COR-L47 (cell line): ENCODE data around the gene CCNDBP1.
"Not testable (repeated sequence)": the region's sequence is repeated elsewhere in the genome, so short reads cannot be mapped to it uniquely, and the experiment has no call there.

Experiments used
- DNase-seq: peaks from one replicate; lab custom pipeline; 2025; lab: John Stamatoyannopoulos, UW

Gene CCNDBP1

DNA sequence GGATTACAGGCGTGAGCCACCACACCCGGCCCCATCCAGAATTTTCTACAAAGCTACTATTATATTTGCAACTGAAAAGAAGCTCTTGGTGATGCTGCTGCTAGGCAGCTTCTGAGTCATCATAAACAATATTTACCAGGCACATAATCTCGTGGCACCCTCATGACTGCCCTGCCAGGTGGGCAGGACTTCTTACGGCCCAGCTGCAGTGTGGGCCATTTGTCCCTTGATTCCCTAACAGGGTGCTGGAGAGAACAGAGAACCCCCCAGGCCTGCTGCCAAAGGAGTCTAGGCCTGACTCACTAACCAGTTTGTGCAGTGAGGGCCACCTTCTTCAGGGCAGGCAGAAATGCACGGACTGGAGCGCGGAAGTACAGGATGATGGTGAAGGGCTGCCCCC, 30.8 kb downstream of the CCNDBP1 start:
- DNase-seq: no peak

GRCh38 chr15:43218908-43219706, 33.9 kb downstream of the CCNDBP1 start:
- DNase-seq: no peak

- DNase-seq: no peak
These were observed 35.0 kb downstream of the CCNDBP1 start for GRCh38 chr15:43219929-43220928.

DNA sequence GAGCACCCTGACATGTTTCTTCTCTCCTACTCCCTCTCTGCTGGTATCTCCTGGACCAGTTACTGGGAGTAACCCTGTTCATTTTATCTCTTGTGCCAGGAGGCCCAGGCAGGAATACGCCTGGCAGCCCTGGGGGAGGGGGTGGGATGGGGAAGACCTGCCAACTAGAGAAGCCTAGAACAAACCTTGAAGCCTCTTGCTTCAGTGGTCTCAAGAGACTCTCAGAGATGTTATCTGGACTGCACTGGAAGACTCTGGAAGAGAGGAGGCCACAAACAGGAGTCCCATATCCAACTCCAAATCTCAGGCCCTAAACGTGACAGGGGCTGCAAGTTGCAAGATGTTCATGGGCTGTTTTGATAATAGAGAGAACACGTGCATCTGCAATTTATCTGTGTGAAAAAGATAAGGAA, 35.8 kb downstream of the CCNDBP1 start, which contains the start of gene EPB42:
Gene EPB42 (minus strand): TSS at position 28 of the 413 bp plus-strand sequence. CDS start 193 bp downstream, outside the sequence.
- DNase-seq: no peak

DNA sequence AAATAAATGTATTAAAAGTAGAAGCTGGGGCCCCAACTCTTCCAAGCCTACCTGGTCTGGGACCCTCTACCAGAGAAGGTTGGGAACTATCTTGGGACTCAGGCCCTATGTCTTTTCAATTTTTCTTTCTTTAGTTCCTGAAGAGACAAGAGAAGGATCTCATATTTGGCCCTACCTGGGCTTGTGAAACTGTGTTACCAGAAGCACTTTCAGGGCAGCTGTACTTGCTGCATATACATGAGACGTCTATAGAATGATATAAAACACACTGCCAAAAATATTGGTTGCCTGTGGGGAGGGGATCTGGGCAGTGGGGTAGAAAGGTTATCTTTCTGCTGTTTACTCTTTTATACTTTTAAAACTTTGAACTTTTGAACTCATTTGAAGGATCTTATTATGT, 36.2 kb downstream of the CCNDBP1 start:
- no peak for DNase-seq

GRCh38 chr15:43225201-43225949, 40.2 kb downstream of the CCNDBP1 start:
- DNase-seq: peak; percentile 60

GRCh38 chr15:43225950-43226255, 40.7 kb downstream of the CCNDBP1 start:
- not testable (repeated sequence) for DNase-seq

- no peak for DNase-seq
These were observed 41.5 kb downstream of the CCNDBP1 start for GRCh38 chr15:43226436-43227305.

- no peak for DNase-seq
These were observed 44.8 kb downstream of the CCNDBP1 start for GRCh38 chr15:43229977-43230376.

DNA sequence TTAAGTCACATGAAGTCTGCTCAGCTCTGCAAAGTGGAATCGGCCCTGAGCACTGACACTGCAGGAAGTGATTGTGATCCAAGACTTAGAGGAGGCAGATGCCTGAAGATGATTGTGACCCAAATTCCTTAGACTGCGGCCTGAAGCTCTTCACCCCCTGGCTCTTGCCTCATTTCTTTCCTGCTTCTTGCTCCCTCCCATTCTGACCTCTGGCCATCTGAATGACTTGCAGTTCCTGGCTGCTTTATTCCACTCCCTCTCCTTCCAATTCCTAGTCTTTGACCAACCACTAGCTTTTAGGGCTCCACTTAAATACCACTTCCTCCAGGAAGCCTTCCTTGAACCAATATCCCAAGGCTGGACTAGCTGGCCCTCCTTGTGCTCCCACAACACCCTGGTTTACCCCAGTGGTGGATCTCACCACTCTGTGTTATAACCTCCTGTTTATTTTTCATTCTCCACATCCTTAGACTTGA, 45.5 kb downstream of the CCNDBP1 start:
- DNase-seq: no peak

DNA sequence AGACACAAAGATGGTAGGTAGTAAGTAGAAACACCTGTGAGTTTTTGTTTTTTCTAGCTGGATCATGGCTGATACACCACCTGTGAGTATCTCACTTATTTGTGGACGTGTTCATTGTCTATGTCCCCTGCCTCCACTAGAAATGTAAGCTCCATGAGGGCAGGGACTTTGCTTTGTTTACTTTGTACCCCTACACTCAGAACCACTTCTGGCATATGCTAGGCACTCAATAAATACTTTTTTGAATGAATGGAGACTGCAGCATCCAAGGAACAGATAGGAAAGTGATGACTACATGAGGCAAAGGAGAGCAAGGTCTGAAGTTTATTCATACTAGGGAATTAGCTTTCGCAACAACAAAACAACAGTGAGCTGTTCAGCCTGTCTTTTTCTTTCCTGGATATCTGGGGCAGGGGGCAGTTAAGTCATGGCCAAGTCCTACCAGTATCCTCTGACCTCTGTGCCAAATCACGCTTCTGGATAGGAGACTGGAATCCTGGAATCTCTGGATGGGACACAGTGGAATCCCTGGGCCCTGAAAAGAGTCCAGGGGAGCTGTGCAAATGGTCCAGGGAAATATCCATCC, 47.2 kb downstream of the CCNDBP1 start:
- no peak for DNase-seq

- no peak for DNase-seq
These were observed 50.3 kb downstream of the CCNDBP1 start for GRCh38 chr15:43235536-43235935.

- no peak for DNase-seq
These were observed 52.8 kb downstream of the CCNDBP1 start for GRCh38 chr15:43237842-43238470.

DNA sequence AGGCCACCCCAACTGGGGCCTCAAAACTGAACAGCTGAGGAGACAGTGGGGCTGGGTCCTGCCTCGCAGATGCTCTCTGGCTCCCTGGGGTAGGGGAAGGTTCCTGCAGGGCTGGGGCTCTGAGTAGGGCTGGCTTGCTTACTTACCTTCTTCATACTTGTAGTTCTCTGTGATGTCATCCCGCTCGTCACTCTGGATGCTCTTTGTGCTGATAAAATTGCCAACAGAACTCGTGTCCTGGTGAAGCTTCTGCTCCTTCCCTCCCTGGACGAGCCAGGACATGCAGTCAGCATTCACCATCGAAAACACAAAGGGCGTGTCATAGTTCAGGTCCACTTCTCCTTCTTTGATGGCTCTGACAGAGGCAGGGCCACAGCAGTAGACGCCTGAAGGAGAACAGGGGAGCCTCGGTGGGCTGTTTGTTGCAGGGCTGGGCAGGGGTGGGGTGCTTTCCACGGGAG, 53.5 kb downstream of the CCNDBP1 start:
- DNase-seq: no peak

DNA sequence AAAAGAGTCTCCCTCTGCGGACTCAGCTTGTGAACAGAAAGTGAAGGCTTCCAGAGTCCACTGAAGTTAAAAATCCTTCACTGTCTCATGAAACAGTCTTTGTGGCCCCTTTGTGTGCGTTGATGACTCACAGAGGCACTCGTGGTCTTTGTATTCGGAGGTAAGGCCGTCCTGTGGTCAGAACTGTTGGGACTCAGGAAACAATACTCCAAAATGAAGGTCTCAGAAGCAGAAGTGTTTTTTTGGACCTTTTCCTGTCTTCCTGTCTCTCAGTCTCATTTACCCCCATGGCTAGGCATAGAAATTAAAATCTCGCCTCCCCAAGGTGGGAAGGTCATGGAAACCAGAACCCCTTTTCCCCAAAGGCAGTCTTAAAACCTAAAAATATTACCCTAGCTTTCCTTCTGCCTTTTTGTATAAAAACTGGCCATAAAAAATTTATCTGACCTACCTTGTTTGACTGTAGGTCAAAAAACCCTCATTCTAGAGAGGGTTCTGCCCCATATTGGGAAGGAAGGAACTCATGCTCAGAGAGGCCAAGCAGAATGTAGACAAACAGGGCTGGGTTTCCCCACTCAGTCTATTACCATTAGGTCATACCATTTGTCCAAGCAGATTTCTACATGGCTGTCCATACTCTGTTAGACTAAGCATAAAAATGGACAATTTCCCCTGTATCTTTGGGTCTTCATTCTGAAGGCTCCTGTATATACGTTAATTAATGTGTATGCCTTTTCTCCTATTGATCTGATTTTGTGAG, 54.7 kb downstream of the CCNDBP1 start:
- no peak for DNase-seq

GRCh38 chr15:43241100-43241499, 55.9 kb downstream of the CCNDBP1 start:
- no peak for DNase-seq

- no peak for DNase-seq
These were observed 57.4 kb downstream of the CCNDBP1 start for GRCh38 chr15:43242616-43243015.

- no peak for DNase-seq
These were observed 57.9 kb downstream of the CCNDBP1 start for GRCh38 chr15:43243020-43243645.

GRCh38 chr15:43244092-43244491, 58.9 kb downstream of the CCNDBP1 start:
- DNase-seq: no peak
